ENCODE results near the gene PKNOX1. TPM values are rescaled to one million over a fixed set of nuclear protein-coding genes. Genes with fewer than 3 reads are reported as not detected.
A peak's percentile ranks its signal among the peaks of the same experiment; 100 is the strongest.

The PKNOX1 gene, protein sequence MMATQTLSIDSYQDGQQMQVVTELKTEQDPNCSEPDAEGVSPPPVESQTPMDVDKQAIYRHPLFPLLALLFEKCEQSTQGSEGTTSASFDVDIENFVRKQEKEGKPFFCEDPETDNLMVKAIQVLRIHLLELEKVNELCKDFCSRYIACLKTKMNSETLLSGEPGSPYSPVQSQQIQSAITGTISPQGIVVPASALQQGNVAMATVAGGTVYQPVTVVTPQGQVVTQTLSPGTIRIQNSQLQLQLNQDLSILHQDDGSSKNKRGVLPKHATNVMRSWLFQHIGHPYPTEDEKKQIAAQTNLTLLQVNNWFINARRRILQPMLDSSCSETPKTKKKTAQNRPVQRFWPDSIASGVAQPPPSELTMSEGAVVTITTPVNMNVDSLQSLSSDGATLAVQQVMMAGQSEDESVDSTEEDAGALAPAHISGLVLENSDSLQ
- total RNA-seq (2021; ENCODE audit: unreplicated experiment) = 16.5 TPM
- polyA plus RNA-seq (2012; ENCODE audit: insufficient read length) = 10.7 TPM
- Bru-seq, nascent RNA = percentile 63 among the genes with signal in this experiment
- BruChase-seq, experiment 1, labeled RNA remaining after a 2-hour chase = percentile 70 among the genes with signal in this experiment
- percentile 77 among the genes with signal in this experiment for BruChase-seq, experiment 2, labeled RNA remaining after a 6-hour chase
- long read RNA-seq, full-length matches to known transcripts = 11 of 25 reads
- long read RNA-seq, partial matches to known transcripts = 12 of 25 reads
- long read RNA-seq, other reads (novel, unspliced or antisense) = 2 of 25 reads

DNA sequence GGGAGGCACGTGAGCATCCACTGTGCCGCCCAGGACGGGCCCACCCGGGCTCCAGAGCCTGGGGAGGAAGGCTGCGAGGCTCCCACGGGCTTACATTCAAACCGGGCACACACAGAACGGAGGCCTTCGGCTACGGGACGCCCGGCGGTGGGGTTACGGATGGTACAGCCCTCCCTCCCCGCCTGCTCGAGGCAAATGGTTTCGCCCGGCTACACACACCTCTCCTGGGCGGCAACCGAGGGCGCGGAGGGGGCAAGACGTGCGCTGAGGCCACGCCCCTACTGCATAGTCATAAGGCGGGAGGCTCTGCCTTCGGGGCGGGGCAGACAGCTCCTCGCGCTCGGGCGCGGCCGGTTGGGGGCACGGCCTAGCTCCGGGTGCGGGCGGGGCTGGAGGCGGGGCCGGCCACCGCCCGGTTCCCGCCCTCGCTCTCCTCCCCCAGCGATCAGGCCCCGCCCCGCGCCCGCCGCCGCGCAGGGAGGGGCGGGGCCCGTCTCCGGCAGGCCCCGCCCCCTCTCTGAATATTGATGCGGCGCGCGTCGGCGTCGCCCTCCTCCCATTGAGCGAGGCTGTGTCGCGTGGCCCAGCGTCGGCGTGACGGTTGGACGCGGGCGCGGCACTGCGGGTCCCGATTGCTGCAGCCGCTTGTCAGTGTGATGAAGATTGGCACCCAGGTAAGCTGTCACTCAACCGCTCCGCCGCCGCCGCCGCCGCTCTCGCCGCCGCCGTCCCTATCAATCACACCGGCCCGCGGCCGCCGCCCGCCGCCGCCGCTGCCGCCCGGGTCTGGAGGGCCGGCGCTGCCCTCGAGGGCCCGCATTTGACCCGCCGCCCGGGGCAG is at the start of gene PKNOX1:
Gene PKNOX1, plus strand, starts transcription at position 572 of the 841 bp plus-strand sequence. CDS start 29,820 bp downstream, outside the sequence.
- Histone ChIP-seq H3K4me1 (ENCODE audit: control insufficient read depth, insufficient read depth, low read length) (peaks cover 12% of the 10 kb centered on the region), H3K9me3 (ENCODE audit: control insufficient read depth, insufficient read depth, low read depth, low read length) (no peaks in the 10 kb centered on the region), H3K36me3 (ENCODE audit: control insufficient read depth, insufficient read depth, low read length) (no peaks in the 10 kb centered on the region), H3K27me3 (ENCODE audit: control insufficient read depth, insufficient read depth, low read length) (no peaks in the 10 kb centered on the region), H3K27ac (ENCODE audit: low read length) (peak within 1 kb of the TSS; percentile 89), H3K4me3 (ENCODE audit: low read depth in 2 of 2, low read length in 2 of 2) (peak within 1 kb of the TSS; percentile 65 to 78)
- DNase-seq (ENCODE audit: low read depth, low spot score) (peak; percentile 64), ATAC-seq (peak; percentile 96)
- ChIA-PET CTCF (interaction anchor here (0.5 to 0.6 kb wide), 2 partner anchors 27 to 672 kb away, joined by 3 to 5 read pairs; no protein-coding TSS in a partner anchor), POLR2A (interaction anchor here (0.6 to 0.7 kb wide), 6 partner anchors 9 to 924 kb away, joined by 4 to 11 read pairs (median 6); no protein-coding TSS in a partner anchor)
- no peak for TF ChIP-seq TCF7L2 (IDR thresholded peaks at IDR 0.05; ENCODE audit: low read depth, low read length)
- no peak for TF ChIP-seq POLR2AphosphoS5 (IDR thresholded peaks at IDR 0.05; ENCODE audit: low read depth, low read length)
- no peak for TF ChIP-seq SIN3A (IDR thresholded peaks at IDR 0.05; ENCODE audit: borderline replicate concordance, insufficient read depth, low read depth, low read length)
- TF ChIP-seq, protein P1, sequence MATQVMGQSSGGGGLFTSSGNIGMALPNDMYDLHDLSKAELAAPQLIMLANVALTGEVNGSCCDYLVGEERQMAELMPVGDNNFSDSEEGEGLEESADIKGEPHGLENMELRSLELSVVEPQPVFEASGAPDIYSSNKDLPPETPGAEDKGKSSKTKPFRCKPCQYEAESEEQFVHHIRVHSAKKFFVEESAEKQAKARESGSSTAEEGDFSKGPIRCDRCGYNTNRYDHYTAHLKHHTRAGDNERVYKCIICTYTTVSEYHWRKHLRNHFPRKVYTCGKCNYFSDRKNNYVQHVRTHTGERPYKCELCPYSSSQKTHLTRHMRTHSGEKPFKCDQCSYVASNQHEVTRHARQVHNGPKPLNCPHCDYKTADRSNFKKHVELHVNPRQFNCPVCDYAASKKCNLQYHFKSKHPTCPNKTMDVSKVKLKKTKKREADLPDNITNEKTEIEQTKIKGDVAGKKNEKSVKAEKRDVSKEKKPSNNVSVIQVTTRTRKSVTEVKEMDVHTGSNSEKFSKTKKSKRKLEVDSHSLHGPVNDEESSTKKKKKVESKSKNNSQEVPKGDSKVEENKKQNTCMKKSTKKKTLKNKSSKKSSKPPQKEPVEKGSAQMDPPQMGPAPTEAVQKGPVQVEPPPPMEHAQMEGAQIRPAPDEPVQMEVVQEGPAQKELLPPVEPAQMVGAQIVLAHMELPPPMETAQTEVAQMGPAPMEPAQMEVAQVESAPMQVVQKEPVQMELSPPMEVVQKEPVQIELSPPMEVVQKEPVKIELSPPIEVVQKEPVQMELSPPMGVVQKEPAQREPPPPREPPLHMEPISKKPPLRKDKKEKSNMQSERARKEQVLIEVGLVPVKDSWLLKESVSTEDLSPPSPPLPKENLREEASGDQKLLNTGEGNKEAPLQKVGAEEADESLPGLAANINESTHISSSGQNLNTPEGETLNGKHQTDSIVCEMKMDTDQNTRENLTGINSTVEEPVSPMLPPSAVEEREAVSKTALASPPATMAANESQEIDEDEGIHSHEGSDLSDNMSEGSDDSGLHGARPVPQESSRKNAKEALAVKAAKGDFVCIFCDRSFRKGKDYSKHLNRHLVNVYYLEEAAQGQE (IDR thresholded peaks at IDR 0.05; ENCODE audit: insufficient read depth in 1 of 2, low read depth in 2 of 2, low read length in 1 of 2) = no peak
- TF ChIP-seq, protein P2, sequence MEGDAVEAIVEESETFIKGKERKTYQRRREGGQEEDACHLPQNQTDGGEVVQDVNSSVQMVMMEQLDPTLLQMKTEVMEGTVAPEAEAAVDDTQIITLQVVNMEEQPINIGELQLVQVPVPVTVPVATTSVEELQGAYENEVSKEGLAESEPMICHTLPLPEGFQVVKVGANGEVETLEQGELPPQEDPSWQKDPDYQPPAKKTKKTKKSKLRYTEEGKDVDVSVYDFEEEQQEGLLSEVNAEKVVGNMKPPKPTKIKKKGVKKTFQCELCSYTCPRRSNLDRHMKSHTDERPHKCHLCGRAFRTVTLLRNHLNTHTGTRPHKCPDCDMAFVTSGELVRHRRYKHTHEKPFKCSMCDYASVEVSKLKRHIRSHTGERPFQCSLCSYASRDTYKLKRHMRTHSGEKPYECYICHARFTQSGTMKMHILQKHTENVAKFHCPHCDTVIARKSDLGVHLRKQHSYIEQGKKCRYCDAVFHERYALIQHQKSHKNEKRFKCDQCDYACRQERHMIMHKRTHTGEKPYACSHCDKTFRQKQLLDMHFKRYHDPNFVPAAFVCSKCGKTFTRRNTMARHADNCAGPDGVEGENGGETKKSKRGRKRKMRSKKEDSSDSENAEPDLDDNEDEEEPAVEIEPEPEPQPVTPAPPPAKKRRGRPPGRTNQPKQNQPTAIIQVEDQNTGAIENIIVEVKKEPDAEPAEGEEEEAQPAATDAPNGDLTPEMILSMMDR (IDR thresholded peaks at IDR 0.05) = no peak
- in situ Hi-C loops (cut with HindIII; ENCODE audit: low pct_unique_long_range_greater_than_20kb, low sequenced_read_pairs) = no loop called here
- intact Hi-C loops (cut with micrococcal nuclease; ENCODE audit: unreplicated experiment) = no loop called here
- no TSS peak for BruUV-seq (replicated peaks)

DNA sequence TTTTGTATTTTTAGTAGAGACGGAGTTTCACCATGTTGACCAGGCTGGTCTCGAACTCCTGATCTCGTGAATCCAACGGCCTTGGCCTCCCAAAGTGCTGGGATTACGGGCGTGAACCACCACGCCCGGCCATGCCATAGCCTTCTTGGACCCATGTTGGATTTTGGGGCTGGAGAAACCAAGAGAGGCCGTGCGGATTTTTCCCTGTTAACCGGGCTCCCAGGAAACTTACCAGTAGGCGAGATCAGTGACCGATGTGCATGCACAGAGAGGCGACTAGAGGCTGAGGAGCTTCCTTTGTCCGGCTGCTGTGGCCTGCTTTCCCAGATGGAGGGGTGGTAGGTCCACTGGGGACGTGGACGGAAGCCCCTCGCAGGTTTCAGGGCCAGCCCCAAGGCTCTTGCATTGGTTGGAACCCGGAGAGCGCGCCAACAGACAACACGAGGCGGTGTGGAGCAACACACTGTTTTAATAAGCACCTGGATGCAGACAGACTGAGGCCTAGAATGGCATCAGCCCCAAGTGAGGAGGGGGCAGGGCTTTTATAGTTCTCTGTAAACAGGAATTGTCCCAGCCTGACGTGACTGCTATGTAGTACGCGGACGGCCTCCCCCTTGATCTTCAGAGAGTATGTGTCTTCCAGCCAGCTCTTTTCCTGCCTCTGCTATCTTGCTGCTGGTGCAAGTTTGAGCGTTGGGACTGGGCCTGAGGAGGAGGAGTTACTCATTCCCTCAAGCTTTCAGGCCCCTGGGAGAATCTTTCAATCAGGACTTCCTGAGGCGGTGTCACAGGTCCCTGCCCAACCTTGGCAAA is 49.0 kb upstream of the PKNOX1 start, which contains the start of gene ERVH48-1:
Gene ERVH48-1, minus strand, starts transcription at position 517 of the 813 bp plus-strand sequence. CDS start 6,624 bp downstream, outside the sequence.
- no TSS peak for BruUV-seq (replicated peaks)
- ChIA-PET CTCF (no interaction called here), POLR2A (no interaction called here)
- intact Hi-C loops (cut with micrococcal nuclease; ENCODE audit: unreplicated experiment) = no loop called here
- H3K4me1 ChIP-seq (ENCODE audit: control insufficient read depth, insufficient read depth, low read length) = peaks cover 3% of the 10 kb centered on the region; the same call in 1 of the 2 replicates
- TF ChIP-seq SIN3A (IDR thresholded peaks at IDR 0.05; ENCODE audit: borderline replicate concordance, insufficient read depth, low read depth, low read length) (no peak), TCF7L2 (IDR thresholded peaks at IDR 0.05; ENCODE audit: low read depth, low read length) (no peak), POLR2AphosphoS5 (IDR thresholded peaks at IDR 0.05; ENCODE audit: low read depth, low read length) (no peak)
- TF ChIP-seq, protein P2 (IDR thresholded peaks at IDR 0.05) = no peak
- TF ChIP-seq, protein P1 (IDR thresholded peaks at IDR 0.05; ENCODE audit: insufficient read depth in 1 of 2, low read depth in 2 of 2, low read length in 1 of 2) = no peak
- no peaks in the 10 kb centered on the region for H3K36me3 ChIP-seq (ENCODE audit: control insufficient read depth, insufficient read depth, low read length)
- ATAC-seq = no peak
- H3K27ac ChIP-seq (ENCODE audit: low read length) = no peak within 1 kb of the TSS
- no peaks in the 10 kb centered on the region for H3K27me3 ChIP-seq (ENCODE audit: control insufficient read depth, insufficient read depth, low read length)
- no peaks in the 10 kb centered on the region for H3K9me3 ChIP-seq (ENCODE audit: control insufficient read depth, insufficient read depth, low read depth, low read length)
- in situ Hi-C loops (cut with HindIII; ENCODE audit: low pct_unique_long_range_greater_than_20kb, low sequenced_read_pairs) = no loop called here
- no peak for DNase-seq (ENCODE audit: low read depth, low spot score)
- H3K4me3 ChIP-seq (ENCODE audit: low read depth in 2 of 2, low read length in 2 of 2) = no peak within 1 kb of the TSS

Measured in Panc1 (cell line).